HG02678 (cell line): ENCODE results near the gene CNN3.
A peak's percentile ranks its signal among the peaks of the same experiment; 100 is the strongest.
"Not testable (repeated sequence)": the region's sequence is repeated elsewhere in the genome, so short reads cannot be mapped to it uniquely, and the experiment has no call there.

ENCODE experiments used
- ATAC-seq: cut with Tn5 transposase; IDR thresholded peaks from one replicate; pipeline ENCODE4 v1.9.1; 2021; ENCODE audit warnings: mild to moderate bottlenecking, moderate library complexity; ENCODE audit not compliant: unreplicated experiment

CNN3 gene

DNA sequence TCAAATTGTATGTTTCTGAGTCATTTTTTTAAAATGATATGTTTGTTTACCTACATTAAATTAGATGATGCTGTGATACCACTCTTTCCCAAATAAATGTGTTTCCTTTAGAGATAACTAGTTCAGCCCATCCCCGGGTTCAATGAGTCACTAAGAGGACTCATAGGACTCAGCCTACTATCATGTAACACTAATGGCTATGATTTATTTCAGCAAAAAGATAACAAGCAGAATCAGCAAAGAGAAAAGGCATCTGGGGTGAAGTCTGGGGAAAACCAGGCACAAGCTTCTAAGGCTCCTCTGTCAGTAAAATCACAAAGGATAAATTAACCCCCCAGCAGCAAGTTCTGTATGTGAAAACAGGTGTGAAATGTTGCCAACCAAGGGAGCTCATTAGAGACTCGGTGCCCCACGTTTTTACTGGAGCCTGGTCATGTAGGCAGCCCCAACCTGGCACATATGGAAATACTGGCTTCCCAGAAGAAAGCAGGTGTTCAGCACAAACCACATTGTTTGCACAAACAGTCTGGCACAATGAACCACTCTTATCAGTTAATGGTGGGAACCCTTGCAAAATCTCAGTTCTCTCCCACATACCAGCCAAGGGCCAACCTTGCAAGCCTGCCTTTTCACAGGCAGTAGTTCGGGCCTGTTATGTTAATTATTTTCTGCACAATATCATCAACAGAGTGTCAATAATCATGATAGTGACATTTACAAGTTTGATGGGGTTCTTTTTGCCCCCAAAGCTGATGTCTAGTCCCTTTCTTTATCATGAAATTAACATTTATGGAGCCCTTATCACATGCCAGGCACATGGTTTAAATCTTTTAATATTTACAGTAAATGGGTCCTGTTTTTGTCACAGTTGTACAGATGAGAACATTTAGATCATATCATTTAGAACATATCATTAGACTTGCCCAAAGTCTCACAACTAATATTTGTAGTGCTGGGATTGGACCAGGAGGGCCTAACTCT, 23.1 kb upstream of the CNN3 start:
- no peak for ATAC-seq

DNA sequence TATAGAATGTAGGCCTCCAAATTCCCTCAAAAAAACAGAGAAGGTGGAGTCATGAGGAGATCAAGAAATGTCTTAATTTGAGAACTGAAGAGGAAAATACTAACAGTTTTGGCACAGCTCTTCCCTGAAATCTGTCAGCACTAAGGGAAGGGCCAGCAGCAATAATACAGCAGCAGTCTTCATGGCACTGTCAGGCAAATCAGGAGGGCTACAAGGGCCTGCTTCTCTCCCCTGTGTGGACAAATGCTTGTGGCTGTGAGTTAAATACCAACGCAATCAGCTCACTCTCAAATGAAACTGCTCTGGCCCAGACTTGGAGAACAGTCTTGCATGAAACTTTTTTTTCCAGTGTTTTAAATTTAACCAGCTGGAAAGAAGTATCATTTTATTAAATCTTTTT, 20.5 kb upstream of the CNN3 start:
- no peak for ATAC-seq

DNA sequence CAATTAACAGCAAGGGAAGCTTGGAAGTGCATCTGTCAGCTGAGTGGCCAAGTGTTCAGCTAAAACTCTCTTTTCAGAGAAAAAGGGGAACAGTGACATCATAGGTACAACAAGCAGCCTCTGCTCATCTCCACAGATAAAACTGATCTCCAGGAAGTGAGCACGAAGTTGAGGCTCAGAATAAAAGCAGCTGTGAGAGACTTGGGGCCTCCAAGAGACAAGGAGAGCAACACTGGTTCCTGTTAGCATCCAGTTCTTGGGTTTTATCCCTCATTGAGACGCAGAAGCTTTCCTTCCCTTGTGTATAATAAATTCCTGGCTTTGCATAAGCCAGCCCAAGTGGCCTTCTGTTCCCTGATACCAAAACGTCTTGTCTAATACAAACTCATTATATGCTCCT, 20.0 kb upstream of the CNN3 start:
- no peak for ATAC-seq

DNA sequence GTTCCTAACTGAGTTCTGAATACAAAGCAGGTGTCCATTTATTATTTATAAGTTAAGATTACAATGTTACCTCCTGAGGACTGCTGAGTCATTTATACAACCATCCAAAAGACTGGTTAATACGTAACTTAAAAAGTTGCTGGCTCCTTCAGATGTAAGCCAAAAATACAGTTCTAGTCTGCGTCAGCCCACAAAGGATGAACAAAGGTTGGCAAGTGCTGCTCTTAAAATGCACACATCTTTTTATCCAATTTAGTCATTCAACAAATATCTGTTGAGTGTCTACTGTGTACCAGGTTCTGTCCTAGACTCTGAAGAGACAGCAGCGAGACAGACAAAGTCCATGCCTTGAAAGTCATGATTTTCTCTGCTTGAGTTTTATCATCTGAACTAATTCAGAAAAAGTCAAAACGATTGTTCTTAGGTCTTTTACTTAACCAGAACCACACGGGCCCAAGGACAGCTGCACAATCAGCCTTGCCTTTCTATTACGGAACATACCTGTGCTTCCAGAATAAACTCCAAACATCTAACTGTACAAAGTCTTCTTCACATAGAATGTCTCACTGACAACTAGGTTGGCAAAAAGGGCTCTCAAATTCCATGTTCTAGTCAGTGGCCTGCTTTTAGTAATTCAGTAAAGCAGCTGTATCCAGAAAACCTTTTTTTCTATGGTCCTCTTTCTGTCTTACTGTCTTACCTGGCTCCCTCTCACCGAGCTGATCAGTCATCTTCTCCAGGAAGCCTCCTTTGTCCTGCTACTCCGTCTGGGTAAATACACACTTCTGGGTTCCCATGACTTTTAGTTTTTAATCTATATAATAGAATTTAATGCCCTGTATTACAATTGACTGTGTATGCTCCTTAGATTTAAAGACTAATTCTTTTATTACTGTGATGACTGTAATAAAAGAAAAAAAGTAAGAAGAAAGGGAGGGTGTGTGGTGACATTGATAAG, 15.5 kb upstream of the CNN3 start:
- no peak for ATAC-seq

DNA sequence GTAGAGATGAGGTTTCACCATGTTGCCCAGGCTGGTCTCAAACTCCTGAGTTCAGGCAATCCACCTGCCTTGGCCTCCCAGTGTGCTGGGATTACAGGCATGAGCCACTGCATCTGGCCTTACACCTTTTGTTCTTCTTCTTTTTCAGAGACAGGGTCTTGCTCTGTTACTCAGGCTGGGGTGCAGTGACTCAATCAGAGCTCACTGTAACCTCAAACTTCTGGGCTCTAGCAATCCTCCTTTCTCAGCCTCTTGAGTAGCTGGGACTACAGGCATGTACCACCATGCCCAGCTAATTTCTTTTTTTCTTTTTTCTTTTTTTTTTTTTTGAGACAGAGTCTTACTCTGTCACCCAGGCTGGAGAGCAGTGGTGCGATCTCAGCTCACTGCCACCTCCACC, 14.6 kb upstream of the CNN3 start:
- ATAC-seq = not testable (repeated sequence)

DNA sequence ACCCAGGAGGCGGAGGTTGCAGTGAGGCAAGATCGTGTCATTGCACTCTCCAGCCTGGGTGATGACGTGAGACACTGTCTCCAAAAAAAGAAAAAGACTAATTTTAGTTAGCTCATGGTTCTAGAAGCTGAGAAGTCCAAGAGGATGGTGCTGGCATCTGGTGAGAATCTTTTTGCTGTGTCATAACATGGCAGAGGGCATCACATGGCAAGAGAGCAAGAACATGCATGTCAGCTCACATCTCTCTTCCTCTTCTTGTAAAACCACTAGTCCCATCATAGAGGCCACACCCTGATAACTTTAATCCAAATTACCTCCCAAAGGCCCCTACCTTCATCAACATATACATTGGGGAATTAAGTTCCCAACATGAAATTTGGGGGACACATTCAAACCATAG, 13.8 kb upstream of the CNN3 start:
- ATAC-seq = no peak

DNA sequence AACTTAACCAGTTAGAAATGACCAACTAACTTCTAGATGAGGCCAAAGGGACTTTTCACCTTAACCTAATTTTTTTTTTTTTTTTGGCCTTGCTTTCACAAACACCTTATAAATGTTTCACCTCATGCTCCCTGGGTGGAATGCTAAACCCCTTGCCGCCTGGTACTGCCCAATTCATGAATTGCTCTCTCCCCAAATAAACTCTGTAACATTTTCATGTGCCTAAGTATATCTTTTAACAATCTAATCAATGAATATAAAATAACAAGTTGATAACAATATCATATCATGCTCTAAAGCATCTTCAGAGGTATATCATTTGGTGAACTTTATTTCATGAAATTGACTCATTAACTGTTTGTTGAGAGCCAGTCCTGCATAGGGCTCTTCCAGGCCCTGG, 10.9 kb upstream of the CNN3 start:
- no peak for ATAC-seq

DNA sequence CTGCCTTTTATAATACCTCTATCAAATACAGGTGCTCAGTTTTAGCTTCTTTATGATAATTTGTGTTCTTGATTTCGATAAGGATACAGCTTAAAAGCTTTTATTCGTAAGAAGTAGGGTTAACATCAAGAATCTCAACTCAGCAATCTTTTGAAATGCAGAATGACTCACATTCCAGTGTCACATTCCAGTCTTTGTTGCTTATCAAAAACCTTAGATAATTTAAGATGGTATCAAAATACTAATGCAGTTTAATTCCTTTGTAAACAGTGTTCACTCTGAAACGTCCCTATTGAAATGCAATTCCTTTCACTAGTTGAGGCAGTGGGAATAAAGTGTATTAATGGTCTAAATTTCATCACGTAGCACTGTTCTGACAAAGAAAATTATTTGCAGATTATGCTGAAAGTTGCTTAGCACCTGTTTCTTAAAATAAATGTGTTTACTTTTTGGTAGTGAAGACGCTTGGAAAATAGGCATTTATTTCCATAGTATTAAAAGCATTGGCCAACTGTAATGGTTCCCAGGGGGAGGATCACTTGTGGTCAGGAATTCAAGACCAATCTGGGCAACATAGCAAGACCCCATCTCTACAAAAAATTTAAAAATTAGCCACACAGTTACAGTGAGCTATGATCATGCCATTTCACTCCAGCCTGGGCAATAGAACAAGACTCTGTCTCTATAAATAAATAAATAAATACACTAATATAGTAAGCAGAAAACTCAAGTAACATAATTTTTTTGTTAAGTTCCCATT, 10.1 kb upstream of the CNN3 start:
- ATAC-seq = no peak

DNA sequence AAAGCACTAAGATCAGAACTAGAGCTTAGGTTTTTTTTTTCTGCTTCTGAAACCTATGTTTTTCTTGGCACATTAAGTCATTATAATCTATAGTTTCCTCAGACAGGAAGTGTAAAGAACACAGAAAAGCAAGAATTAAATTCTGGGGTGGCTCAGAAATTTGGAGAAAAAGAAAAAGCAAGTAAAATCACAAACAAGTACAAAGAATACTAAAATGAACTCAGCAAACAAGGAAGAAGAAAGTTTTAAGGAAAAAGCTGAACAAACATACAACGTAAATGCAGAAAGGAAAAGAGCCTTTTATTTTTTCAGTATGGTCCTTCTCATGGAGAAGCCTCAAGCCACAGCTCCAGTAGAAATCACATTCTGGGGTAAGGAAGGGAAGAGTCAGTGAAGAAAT, 8.6 kb upstream of the CNN3 start:
- ATAC-seq = no peak

DNA sequence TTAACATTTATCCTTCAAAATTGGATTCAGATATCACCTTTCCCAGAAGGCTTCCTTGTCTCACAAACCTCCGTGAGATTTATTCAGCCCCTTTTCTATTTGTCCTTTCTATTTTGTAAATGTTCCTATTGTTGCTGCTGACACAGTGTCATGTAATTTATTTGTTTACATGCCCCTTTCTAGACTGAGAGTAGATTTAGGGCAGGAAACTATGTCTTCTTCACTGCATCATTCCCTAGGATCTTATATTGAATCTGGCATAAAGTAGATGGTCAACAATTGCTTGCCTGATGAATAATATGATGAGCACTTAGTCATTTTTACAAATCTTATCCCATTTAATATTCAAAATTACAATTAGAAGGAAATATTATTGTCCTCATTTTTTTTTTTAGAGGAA, 8.1 kb upstream of the CNN3 start:
- ATAC-seq = no peak

DNA sequence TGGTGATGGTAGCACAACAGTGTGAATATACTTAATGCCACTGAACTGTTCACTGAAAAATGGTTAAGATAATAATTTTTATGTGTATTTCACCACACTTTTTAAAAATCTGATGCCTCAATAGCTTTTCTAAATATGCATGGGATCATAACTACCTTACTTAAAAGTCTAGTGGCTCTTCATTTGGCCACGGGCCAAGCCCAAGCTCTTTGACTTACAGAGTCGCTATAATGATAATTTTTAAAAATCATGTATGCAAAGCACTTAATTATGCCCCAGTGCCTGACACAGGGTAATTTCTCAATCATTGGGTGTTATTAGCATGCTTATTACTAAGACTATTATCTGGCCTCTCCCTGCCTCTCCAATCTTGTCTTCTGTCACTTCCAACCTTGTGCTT, 7.6 kb upstream of the CNN3 start:
- no peak for ATAC-seq

DNA sequence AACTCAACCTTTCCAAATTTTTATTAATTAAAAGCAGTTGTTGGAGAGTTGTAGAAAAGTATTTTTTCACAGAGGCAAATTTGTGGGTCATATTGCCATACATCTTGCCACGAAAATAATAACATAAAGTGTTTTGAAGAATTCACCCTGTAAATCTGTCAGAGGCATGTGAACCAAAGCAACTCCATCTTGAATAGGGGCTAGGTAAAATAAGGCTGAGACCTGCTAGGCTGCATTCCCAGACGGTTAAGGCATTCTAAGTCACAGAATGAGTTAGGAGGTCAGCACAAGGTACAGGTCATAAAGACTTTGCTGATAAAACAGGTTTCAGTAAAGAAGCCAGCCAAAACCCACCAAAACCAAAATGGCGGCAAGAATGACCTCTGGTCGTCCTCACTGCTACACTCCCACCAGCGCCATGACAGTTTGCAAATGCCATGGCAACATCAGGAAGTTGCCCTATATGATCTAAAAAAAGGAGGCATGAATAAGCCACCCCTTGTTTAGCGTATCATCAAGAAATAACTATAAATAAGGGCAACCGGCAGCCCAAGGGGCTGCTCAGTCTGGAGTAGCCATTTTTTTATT, 4.4 kb upstream of the CNN3 start:
- ATAC-seq = no peak

DNA sequence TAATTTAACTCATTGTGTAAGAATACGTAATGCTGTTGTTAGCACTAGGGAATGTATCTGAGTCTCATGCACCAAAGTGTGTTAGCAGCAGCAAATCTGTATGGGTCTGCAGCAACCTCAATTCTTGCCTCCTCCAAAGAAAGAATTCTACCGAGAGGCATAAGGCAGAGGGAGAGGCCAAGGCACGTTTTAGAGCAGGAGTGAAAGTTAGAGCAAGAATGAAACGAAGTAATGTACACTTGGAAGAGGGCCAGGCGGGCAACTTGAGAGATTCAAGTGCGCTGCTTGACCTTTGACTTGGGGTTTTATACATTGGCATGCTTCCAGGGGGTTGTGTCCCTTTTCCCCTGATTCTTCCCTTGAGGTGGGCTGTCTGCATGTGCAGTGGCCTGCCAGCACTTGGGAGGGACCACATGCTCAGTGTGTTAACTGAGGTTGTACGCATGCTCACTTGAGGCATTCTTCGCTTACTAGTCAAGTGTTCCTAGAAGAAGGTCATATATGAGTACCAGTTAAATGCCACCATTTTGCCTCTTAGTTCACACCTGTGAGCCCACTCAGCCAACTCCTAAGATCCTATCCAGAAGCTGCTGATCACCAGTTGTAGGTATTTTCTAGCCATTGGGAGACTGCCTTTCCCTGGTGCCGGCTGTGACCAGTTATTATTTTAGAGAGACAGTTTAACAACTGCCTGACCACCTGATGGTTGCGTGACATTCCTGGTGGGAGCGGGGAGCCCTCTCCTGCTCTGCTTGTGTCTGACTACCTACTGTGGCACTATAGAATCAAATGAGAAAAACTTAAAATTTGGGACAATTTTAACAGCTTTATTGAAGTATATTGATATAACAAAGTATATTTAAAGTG, 2.7 kb upstream of the CNN3 start:
- ATAC-seq = no peak

DNA sequence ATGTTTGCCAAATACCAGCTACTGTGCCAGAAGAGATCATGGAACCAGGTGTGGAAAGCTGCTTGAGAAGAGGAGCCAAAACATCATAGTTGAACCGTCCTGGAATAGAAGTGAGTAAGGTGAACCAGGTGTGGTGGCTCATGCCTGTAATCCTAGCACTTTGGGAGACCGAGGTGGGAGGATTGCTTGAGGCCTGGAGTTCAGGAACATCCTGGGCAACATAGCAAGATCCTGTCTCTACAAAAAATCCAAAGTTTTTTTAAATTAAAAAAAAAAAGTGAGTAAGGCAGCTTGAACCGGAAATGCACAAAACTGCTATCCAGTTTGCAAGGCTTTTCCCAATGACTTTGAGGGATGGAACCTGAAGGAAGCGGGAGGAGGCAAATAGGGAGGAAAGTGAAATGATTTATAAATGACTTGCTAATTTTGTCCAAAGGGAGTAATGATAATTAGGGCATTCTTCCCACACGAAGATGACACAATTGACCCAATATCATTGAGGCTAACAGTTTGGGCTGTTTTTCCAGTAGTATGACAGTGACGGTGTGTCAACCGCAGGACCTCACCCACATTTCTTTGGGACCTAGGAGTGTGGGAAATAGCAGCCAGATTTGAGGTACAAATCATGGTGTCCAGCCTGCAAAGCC, 1.5 kb upstream of the CNN3 start:
- ATAC-seq = no peak

DNA sequence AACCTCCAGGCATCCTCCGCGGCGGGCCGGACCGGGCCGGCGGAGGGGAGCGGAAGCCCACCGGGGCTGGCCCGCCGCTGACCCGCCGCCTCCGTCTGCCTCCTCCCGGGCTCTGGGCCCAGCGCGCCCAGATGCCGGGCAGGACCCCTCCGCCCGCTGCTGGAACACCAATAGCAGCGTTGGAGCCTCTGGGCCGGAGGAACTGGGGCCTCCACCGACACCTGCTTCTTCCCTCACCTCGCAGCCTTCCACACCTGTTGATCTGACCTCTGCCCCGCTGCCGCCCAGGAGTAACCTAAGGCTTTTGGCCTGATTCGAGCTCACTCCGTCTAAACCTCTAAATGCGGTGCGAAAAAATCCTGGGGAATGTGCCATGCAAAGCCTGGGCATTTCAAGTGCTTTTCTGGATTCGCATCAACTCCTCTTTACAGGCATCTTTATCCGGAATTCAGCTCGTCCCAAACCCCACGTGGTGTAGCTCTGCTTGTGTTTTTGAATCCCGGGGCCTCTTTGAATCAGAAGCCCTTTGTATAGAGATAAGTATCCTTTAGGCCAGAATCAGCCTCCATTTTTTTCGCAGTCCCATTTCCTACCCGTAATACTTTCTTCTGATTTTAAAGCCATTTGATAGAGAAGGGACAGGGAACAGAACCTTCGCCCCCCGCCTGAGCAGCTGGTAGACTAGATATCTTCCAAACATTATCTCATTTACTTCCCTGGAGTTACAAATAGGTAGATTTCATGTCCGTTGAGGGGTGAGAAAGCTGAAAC, 680 bp upstream of the CNN3 start:
- ATAC-seq = peak; percentile 25

DNA sequence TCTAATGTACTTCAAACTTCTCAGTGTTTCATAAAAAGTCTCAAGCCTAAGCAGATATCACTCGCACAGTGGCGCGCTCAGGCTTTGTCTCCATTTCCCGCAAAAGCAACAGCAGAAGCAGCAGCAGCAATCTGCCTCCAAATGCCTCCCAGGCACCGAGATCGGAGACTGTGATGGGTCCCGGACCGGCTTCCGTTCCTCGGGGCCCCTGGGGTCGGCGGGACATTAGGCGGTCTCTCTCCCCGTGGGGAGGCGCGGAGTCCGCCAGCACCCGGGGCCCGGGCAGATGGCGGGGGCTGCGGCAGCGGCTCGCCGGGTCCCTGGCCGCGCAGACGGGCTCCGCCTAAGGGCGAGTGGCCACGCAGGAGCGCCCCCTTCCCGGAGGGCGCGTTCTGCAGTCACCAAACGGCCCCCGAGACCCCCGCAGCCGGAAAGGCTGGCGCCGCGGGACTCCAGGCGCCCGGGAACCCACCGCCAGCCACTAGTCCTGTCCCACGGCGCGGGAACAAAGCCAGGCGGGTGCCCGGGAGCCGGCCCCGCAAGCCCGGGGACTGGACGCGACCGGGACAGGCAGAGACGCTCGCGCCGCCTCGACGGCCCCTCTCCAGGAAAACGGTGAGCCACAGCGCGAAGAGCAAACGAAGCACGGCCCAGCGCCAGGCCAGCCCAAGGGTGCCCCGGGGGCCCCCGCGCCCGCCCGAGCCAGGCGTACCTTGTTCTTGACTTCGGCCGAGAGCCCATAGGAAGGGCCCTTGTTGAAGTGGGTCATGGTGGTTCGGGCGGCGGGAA, 590 bp downstream of the CNN3 start:
- peak; percentile 15 for ATAC-seq

DNA sequence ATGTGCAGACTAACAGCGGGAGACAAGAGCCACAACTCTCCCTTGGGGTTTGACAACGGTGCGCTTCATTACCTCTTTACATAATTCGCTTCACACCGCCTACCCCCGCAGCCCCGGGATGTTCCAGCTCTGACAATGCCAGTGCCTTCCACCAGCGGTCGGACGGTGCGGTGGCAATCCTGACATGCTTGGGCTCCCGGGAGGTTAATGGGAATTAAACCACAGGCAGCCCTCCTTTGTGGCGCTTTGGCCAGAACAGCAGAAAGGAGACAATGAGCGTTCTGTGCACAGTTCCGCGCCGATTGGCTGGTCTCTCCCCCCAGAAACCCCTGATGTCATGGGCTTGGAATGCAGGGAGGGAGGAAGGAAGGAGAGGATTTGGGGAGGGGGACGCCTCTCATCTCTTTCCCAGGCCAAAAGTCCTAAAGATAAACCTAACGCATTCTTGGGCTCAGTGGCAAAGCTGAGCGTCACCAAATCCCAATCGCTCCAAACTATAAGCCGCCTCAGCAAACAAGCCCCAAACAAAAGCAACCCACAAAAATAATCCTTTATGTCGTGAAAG, 1.3 kb downstream of the CNN3 start:
- no peak for ATAC-seq
